ENCODE measurements around the gene MATCAP1. TPM values are rescaled to one million over a fixed set of nuclear protein-coding genes. Genes with fewer than 3 reads are reported as not detected.
A peak's percentile ranks its signal among the peaks of the same experiment; 100 is the strongest.

The MATCAP1 gene
- total RNA-seq, 1 experiment from 2014 or later: 36.5 TPM

- Mint-ChIP-seq H3K36me3 (ENCODE audit: insufficient read depth, unreplicated experiment) (peaks cover 51% of the 10 kb centered on the region), H3K9me3 (ENCODE audit: low read depth, unreplicated experiment) (no peaks in the 10 kb centered on the region), H3K4me3 (ENCODE audit: low read depth, unreplicated experiment) (peak overlapping the region; percentile 21), H3K4me1 (ENCODE audit: low read depth, unreplicated experiment) (peaks cover 29% of the 10 kb centered on the region), H3K27me3 (ENCODE audit: unreplicated experiment) (no peaks in the 10 kb centered on the region), H3K27ac (ENCODE audit: unreplicated experiment) (no peak overlapping the region)
- CTCF ChIA-PET: interaction anchor here (0.6 to 1.3 kb wide), 4 partner anchors 43 to 201 kb away, joined by 3 to 6 read pairs (median 4); no protein-coding TSS in a partner anchor
- DNase-seq: no peak
- intact Hi-C loops (cut with micrococcal nuclease; ENCODE audit: unreplicated experiment): loop anchor here (5.0 to 10.0 kb wide), 2 partner anchors 140 to 177 kb away; no protein-coding TSS in a partner anchor
- TF ChIP-seq, protein P1, sequence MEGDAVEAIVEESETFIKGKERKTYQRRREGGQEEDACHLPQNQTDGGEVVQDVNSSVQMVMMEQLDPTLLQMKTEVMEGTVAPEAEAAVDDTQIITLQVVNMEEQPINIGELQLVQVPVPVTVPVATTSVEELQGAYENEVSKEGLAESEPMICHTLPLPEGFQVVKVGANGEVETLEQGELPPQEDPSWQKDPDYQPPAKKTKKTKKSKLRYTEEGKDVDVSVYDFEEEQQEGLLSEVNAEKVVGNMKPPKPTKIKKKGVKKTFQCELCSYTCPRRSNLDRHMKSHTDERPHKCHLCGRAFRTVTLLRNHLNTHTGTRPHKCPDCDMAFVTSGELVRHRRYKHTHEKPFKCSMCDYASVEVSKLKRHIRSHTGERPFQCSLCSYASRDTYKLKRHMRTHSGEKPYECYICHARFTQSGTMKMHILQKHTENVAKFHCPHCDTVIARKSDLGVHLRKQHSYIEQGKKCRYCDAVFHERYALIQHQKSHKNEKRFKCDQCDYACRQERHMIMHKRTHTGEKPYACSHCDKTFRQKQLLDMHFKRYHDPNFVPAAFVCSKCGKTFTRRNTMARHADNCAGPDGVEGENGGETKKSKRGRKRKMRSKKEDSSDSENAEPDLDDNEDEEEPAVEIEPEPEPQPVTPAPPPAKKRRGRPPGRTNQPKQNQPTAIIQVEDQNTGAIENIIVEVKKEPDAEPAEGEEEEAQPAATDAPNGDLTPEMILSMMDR (IDR thresholded peaks at IDR 0.05; ENCODE audit: unreplicated experiment): no peak
- no TSS peak for BruUV-seq (replicated peaks)
Measured at GRCh38 chr16:67154578-67155294, 29.0 kb downstream of the MATCAP1 start.

GRCh38 chr16:67151431-67152097, 32.2 kb downstream of the MATCAP1 start:
- Mint-ChIP-seq H3K27ac (ENCODE audit: unreplicated experiment) (no peak overlapping the region), H3K4me1 (ENCODE audit: low read depth, unreplicated experiment) (peaks cover 10% of the 10 kb centered on the region), H3K4me3 (ENCODE audit: low read depth, unreplicated experiment) (peak overlapping the region; percentile 71), H3K27me3 (ENCODE audit: unreplicated experiment) (no peaks in the 10 kb centered on the region), H3K36me3 (ENCODE audit: insufficient read depth, unreplicated experiment) (peaks cover 37% of the 10 kb centered on the region), H3K9me3 (ENCODE audit: low read depth, unreplicated experiment) (no peaks in the 10 kb centered on the region)
- TF ChIP-seq, protein P1 (IDR thresholded peaks at IDR 0.05; ENCODE audit: unreplicated experiment): no peak
- intact Hi-C loops (cut with micrococcal nuclease; ENCODE audit: unreplicated experiment): loop anchor here (5.0 to 10.0 kb wide), 2 partner anchors 137 to 174 kb away; no protein-coding TSS in a partner anchor
- CTCF ChIA-PET: interaction anchor here (0.6 to 1.1 kb wide), 4 partner anchors 9 to 38 kb away, joined by 3 to 4 read pairs (median 3); partner anchors contain the start of gene NOL3
- BruUV-seq (replicated peaks): no TSS peak
- no peak for DNase-seq

DNA sequence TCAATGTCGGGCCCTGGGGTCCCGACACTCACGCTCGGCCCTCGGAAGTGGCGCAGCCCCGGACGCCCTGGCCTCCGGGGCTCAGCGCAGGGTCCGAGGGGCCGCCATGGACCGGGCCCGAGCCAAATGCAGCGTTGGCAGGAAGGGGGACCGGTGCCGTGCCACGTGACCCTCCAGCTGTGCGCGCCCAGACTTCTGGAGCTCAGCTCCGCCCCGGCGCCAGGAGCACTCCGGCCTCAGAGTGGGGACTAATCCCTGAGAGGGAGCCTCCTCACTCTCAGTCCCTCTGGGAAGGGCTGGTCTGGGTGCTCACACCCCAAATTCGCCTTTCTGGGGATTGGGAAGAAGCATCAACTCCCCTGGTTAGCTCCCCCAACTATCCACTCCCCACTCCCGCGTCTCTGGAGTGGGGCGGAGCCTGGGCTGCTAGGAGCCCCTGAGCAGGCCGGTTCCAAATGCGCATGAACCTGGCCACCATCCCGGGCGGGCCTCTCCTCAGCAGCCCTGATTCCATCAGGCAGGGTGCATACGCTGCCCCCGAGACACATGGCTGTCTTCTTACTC, 32.8 kb downstream of the MATCAP1 start, which contains the start of gene B3GNT9:
B3GNT9 (minus strand) TSS at position 166 of the 564 bp plus-strand sequence. CDS start 513 bp downstream, outside the sequence.
- no peaks in the 10 kb centered on the region for H3K27me3 Mint-ChIP-seq (ENCODE audit: unreplicated experiment)
- TF ChIP-seq, protein P1 (IDR thresholded peaks at IDR 0.05; ENCODE audit: unreplicated experiment): no peak

More for the DNA sequence above, 32.8 kb downstream of the MATCAP1 start, which contains the start of gene B3GNT9:
- Mint-ChIP-seq H3K27ac (ENCODE audit: unreplicated experiment) (no peak within 1 kb of the TSS), H3K4me1 (ENCODE audit: low read depth, unreplicated experiment) (peaks cover 4% of the 10 kb centered on the region), H3K36me3 (ENCODE audit: insufficient read depth, unreplicated experiment) (peaks cover 38% of the 10 kb centered on the region), H3K9me3 (ENCODE audit: low read depth, unreplicated experiment) (no peaks in the 10 kb centered on the region), H3K4me3 (ENCODE audit: low read depth, unreplicated experiment) (peak within 1 kb of the TSS; percentile 71)
- CTCF ChIA-PET: interaction anchor here (0.6 to 1.1 kb wide), 4 partner anchors 10 to 185 kb away, joined by 3 to 4 read pairs (median 3); no protein-coding TSS in a partner anchor
- peak; percentile 54 for DNase-seq
- intact Hi-C loops (cut with micrococcal nuclease; ENCODE audit: unreplicated experiment): loop anchor here (5.0 to 10.0 kb wide), 2 partner anchors 136 to 174 kb away; no protein-coding TSS in a partner anchor
- BruUV-seq (replicated peaks): no TSS peak

Measured in Calu3 (cell line).